Measurements from ENCODE around the gene COL4A2.

The COL4A2 gene

GRCh38 chr13:110323172-110323891 lies 16.2 kb downstream of the COL4A2 start:
- no peak for DNase-seq

DNA sequence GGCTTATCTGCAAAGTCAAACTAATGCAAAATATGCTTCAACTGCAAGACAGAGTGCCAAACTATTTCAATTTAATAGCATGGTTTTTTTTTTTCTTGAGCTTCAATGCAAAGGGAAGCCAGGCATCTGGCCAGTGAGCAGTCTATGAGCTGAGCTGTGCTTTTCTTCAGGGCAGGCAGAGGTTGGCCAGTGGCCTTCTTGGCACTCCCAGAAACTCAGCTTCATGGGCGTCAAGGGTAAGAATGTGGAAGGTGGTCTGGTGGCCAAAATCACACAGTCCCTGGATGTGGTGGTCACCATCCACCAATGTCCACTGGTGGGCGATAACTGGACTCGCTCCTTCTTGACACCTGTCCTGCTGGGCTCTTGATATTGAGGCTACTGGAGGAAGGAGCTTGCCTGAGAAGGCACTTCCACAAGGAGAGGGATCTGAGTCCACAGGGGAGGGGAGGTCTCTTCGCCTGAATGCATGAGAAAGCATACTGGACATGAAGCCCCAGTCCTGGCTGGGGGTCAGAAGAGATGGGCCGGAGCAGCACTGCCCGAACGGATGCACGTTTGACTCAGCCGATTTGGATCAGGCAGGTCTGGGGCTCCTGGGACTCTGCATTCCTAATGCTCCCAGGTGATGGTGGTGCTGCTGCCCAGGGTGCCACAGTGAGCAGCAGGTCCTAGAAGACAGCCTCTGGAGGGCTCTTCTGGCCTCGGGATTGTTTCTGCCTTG lies 17.1 kb downstream of the COL4A2 start:
- no peak for DNase-seq

DNA sequence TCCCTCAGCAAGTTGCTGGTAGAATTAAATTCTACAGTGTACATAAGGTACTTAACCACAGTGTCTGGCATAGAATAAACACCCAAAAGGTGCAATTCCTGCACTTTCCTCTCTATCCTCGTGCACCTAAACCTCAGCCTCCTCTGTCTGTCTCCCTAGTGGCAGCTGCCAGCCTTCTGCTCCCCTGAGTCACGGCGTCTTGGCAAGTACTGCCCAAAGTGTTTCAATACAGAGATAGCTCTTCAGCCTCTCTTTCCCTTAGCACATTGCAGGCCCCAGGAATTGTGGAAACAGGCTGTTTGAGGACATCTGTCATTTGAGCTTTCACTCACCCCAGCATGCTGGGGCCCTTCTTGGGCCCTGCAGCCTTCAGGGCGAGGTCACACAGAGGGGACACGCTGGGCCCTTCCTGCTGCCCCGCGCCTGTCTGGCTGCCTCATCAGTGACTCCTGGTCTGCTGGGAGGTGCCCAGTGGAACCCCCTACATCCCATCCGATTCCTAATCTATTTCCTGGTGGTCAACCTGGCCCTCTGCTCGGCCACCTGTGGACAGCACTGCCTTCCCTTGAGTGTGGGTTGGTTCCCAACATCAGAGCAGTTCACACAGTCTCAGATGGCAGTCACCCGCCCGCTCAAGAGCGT lies 19.3 kb downstream of the COL4A2 start:
- DNase-seq, result no peak

GRCh38 chr13:110327051-110327721 lies 20.1 kb downstream of the COL4A2 start:
- DNase-seq, result no peak

DNA sequence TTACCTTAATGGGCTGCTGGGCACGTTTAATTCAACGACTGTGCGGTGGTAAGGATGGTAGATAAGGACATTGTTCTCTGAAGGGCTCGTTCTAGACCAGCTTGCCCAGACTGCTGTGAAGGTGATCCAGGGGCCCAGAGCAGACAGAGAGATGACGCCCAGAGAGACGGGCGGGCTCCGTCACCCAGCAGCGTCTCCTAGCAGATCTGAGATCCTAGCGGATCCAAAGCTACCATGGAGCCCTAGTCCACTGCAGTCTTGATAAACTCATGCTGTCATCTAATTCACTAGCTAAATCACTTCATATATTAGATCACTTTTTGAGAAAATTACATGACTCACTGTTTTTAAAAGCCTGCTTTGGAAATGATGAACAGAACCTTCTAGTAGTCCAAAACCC lies 21.5 kb downstream of the COL4A2 start:
- no peak for DNase-seq

GRCh38 chr13:110329258-110329657 lies 22.2 kb downstream of the COL4A2 start:
- DNase-seq, result no peak

DNA sequence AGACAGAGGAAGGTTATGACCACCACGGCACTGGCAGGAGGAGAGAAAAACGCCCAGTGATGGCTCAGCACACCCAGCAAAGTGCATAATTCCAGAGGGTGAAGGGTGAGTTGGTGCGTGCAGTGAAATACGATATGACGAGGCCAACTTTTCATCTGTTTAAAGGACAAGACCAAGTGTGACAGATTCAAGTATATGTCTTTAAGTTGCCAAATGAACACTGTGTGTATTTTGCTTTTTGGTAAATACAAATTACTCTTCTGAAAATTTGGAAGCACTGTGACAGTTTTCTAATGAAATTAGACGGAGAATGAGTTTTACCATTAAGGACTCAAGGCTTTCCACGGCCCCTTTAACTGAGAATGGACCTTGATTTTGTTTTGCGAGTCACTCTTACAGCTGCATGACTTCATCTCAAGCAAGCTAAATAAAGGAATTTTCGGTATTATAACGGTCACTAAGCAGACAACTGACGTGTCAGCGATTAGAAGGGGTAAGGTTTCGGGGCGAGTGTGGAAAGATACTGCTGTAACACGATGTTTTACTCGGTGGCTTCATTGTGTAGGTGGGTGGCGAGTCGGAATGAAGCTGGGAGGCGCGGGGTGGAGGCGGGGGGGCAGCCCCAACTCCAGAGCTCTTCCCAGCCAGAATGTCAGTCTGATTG lies 22.8 kb downstream of the COL4A2 start:
- no peak for DNase-seq

GRCh38 chr13:110330491-110331011 lies 23.5 kb downstream of the COL4A2 start:
- no peak for DNase-seq

- DNase-seq, result no peak
Measured at GRCh38 chr13:110331362-110331761, 24.3 kb downstream of the COL4A2 start.

GRCh38 chr13:110332750-110333149 lies 25.7 kb downstream of the COL4A2 start:
- DNase-seq, result no peak

DNA sequence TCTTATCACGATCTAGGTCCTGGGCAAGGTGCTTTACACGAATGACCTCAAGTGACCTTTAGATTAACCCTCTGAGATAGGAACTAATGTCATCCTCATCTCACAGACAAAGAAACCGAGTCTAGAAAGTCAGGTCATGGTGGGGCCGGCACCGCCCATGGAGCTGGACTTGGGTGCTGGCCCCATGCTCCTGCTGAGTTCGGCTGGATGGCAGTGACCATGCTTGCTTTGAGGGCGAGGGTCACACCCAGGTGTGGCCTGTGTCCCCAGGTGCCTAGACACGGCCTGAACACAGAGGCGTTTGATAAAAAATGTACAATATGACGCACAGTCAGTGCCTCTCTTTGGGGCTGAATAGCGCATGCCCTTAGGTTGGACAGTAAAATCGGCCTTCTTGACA lies 26.8 kb downstream of the COL4A2 start:
- no peak for DNase-seq

- DNase-seq, result no peak
Measured at GRCh38 chr13:110334256-110334655, 27.2 kb downstream of the COL4A2 start.

- no peak for DNase-seq
Measured at GRCh38 chr13:110334841-110335490, 27.9 kb downstream of the COL4A2 start.

DNA sequence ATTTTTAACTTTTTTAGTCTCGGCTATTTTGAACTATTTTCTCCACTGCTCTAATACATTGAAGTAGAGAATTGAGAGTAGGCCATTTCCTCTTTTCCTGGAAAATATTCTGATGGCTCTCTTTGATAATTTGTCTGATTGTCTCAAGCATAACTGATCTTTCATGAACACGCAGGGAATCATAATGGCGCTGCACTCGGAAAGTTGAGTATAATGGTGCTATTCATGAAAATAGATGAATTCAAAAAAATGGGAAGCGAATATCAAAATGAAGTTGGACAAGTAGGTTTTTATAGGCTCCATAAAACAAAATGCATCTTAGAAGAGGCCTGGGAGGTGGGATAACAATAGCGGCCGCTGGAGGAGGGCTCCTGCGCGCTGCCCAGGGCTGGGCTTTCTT lies 29.0 kb downstream of the COL4A2 start:
- no peak for DNase-seq

GRCh38 chr13:110336681-110337080 lies 29.6 kb downstream of the COL4A2 start:
- DNase-seq, result no peak

- no peak for DNase-seq
Measured at GRCh38 chr13:110337247-110337646, 30.2 kb downstream of the COL4A2 start.

DNA sequence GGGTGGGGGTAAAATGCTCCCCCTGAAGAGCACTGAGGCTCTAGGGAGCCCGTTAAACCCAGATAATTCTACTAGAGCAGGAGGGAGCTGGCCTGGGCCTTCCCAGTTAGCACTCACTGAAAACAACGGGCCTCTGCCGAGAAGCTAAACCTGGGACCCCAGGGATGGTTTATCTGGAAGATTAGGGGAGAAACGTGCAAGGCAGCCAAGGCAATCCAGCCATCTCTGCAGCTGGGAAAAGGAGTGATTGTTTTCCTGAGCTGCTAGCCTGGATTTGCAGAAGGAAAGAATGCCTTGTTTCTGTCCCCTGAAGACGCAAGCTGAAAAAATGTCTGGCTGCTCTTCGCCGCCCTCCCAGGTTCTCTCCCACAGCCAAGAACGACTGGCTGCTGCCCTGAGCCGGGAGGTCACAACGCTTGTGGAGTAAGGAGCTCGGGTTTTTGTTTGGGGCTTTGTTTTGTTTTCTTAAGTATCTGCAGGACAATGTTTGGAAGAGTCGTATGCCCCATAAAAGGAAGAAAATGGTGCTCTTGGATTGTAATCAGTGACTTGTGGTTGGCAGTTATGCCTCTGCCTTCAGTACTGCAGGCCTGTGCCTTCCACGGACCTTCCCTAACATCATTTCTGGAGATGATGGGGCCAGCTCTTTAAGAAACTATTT lies 31.5 kb downstream of the COL4A2 start:
- no peak for DNase-seq

DNA sequence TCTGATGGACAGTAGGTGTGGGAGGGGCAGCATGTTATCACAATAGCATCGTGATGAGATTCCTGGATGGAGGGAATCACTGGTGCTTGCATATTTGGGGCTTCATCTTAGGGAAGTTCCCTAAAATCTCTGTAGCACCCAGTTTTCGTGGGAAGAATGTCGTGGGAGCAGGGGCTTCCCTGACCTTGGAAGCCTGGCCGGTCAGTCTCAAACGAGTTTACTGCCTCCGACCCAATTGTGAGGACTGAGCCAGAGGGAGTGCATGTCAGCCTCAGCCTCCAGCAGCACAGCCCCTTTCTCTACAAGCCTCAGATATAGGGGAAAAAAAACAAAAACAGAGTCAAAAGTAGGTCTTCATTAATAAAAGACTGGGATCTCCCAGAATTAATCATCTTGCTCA lies 32.2 kb downstream of the COL4A2 start:
- DNase-seq, result no peak

GRCh38 chr13:110339975-110340550 lies 33.0 kb downstream of the COL4A2 start:
- no peak for DNase-seq

- DNase-seq, result no peak
Measured at GRCh38 chr13:110340812-110341444, 33.8 kb downstream of the COL4A2 start.
